HEK293T (cell line): ENCODE data around the gene DCTPP1.

ENCODE experiments used
- CTBP1 ChIP-seq: fragments of 450-650 bp; IDR thresholded peaks from 2 replicates; pipeline ENCODE4 v1.6.1; 2016; ENCODE audit warnings: borderline replicate concordance
- FOXA1 ChIP-seq: fragments of 450-650 bp; IDR thresholded peaks from 2 replicates; pipeline ENCODE4 v1.6.1; 2016; ENCODE audit warnings: mild to moderate bottlenecking
- FOXM1 ChIP-seq: fragments of 450-650 bp; IDR thresholded peaks from 2 replicates; pipeline ENCODE4 v1.6.1; 2017; ENCODE audit warnings: mild to moderate bottlenecking, borderline replicate concordance
- HDGF ChIP-seq: fragments of 450-650 bp; IDR thresholded peaks from 2 replicates; pipeline ENCODE4 v1.6.1; 2017; ENCODE audit warnings: antibody characterized with exemption, borderline replicate concordance
- NFRKB ChIP-seq: fragments of 450-650 bp; IDR thresholded peaks from 2 replicates; pipeline ENCODE4 v1.6.1; 2016; ENCODE audit warnings: mild to moderate bottlenecking, moderate library complexity
- SP1 ChIP-seq: fragments of 450-650 bp; IDR thresholded peaks from 2 replicates; pipeline ENCODE4 v1.6.1; 2017
- SUZ12 ChIP-seq: fragments of 450-650 bp; IDR thresholded peaks from 2 replicates; pipeline ENCODE4 v1.6.1; 2016; ENCODE audit warnings: mild to moderate bottlenecking
- ZNF384 ChIP-seq: fragments of 450-650 bp; IDR thresholded peaks from 2 replicates; pipeline ENCODE4 v1.6.1; 2016

GRCh38 chr16:30457743-30458560 is 28.1 kb upstream of the DCTPP1 start:
- TF ChIP-seq HDGF (no peak), FOXM1 (no peak), SUZ12 (no peak), ZNF384 (no peak), NFRKB (no peak), FOXA1 (no peak), SP1 (no peak), CTBP1 (no peak)
